OCI-LY1 (cell line): ENCODE measurements around the gene SSBP3.

Source experiments
- H2AFZ ChIP-seq: fragments of 200-600 bp; sonication (generic), shearing (Covaris generic); 2 replicates; pipeline ENCODE4 v1.6.0; 2014; ENCODE audit warnings: antibody characterized with exemption, mild to moderate bottlenecking, low read length
- H3F3A ChIP-seq: fragments of 200-600 bp; sonication (generic), shearing (Covaris generic); 2 replicates; pipeline ENCODE4 v1.6.0; 2014; ENCODE audit warnings: mild to moderate bottlenecking, antibody characterized with exemption, low read length, moderate library complexity; ENCODE audit not compliant: insufficient read depth
- H3K27ac ChIP-seq: fragments of 200-600 bp; sonication (generic); 2 replicates; pipeline ENCODE4 v1.5.1; 2014; ENCODE audit warnings: low read length, mixed run types, mild to moderate bottlenecking, low read depth; ENCODE audit not compliant: poor library complexity, severe bottlenecking
- H3K27me3 ChIP-seq: fragments of 200-600 bp; sonication (generic); 2 replicates; pipeline ENCODE4 v1.6.0; 2014; ENCODE audit warnings: antibody characterized with exemption, mild to moderate bottlenecking, low read length, moderate library complexity; ENCODE audit not compliant: insufficient read depth
- H3K36me3 ChIP-seq: fragments of 200-600 bp; sonication (generic); 2 replicates; pipeline ENCODE4 v1.6.1; 2014; ENCODE audit warnings: mild to moderate bottlenecking, antibody characterized with exemption, low read length, moderate library complexity, mixed read lengths; ENCODE audit not compliant: insufficient read depth
- H3K4me1 ChIP-seq: fragments of 200-600 bp; sonication (generic); 2 replicates; pipeline ENCODE4 v1.5.1; 2014; ENCODE audit warnings: mild to moderate bottlenecking, low read length, moderate library complexity; ENCODE audit not compliant: insufficient read depth, severe bottlenecking
- H3K4me2 ChIP-seq: fragments of 200-600 bp; sonication (generic), shearing (Covaris generic); 2 replicates; pipeline ENCODE4 v1.6.1; 2014; ENCODE audit warnings: low read length
- H3K4me3 ChIP-seq: fragments of 200-600 bp; sonication (generic); 2 replicates; pipeline ENCODE4 v1.5.1; 2014; ENCODE audit warnings: low read length, low read depth, mild to moderate bottlenecking, mixed read lengths; ENCODE audit not compliant: poor library complexity, severe bottlenecking
- H3K79me2 ChIP-seq: fragments of 200-600 bp; shearing (Covaris generic); 2 replicates; pipeline ENCODE4 v1.6.1; 2016; ENCODE audit warnings: mixed run types, low read length, mixed read lengths; ENCODE audit not compliant: insufficient read depth
- H3K9ac ChIP-seq: fragments of 200-600 bp; sonication (generic), shearing (Covaris generic); 2 replicates; pipeline ENCODE4 v1.6.1; 2014; ENCODE audit warnings: mild to moderate bottlenecking, low read length, mixed read lengths
- H3K9me2 ChIP-seq: fragments of 200-600 bp; sonication (generic), shearing (Covaris generic); 2 replicates; pipeline ENCODE4 v1.6.1; 2014; ENCODE audit warnings: low read depth, mild to moderate bottlenecking, low read length, mixed read lengths
- H3K9me3 ChIP-seq: fragments of 200-600 bp; shearing (Covaris generic); 2 replicates; pipeline ENCODE4 v1.6.1; 2014; ENCODE audit warnings: low read length, mixed read lengths
- H4K20me1 ChIP-seq: fragments of 200-600 bp; sonication (generic), shearing (Covaris generic); 2 replicates; pipeline ENCODE4 v1.6.0; 2016; ENCODE audit warnings: mild to moderate bottlenecking, low read length; ENCODE audit not compliant: insufficient read depth
- CTCF ChIP-seq: fragments of 200-600 bp; sonication (generic), shearing (Covaris generic); IDR thresholded peaks from 2 replicates; pipeline ENCODE4 v1.5.1; 2017; ENCODE audit warnings: mild to moderate bottlenecking, antibody characterized with exemption, low read length, moderate library complexity, mixed read lengths
- EZH2 ChIP-seq: fragments of 200-600 bp; sonication (generic), shearing (Covaris generic); IDR thresholded peaks from 2 replicates; pipeline ENCODE4 v1.8.0; 2017; ENCODE audit warnings: borderline replicate concordance, mixed run types, mild to moderate bottlenecking, antibody characterized with exemption, low read length, moderate library complexity, mixed read lengths

SSBP3 gene

GRCh38 chr1:54299037-54299436 is 107.2 kb downstream of the SSBP3 start:
- Histone ChIP-seq H3K27me3 (no peaks in the 10 kb centered on the region), H4K20me1 (peaks cover 2% of the 10 kb centered on the region; the same call in 1 of the 2 replicates), H3K4me1 (no peaks in the 10 kb centered on the region), H3F3A (no peaks in the 10 kb centered on the region), H3K36me3 (no peaks in the 10 kb centered on the region), H3K27ac (no peak overlapping the region), H3K9me2 (no peaks in the 10 kb centered on the region), H3K4me3 (no peak overlapping the region), H3K4me2 (no peak overlapping the region), H3K9me3 (no peaks in the 10 kb centered on the region), H2AFZ (no peak overlapping the region), H3K79me2 (no peaks in the 10 kb centered on the region), H3K9ac (no peak overlapping the region)
- no peak for TF ChIP-seq CTCF
- TF ChIP-seq EZH2 = no peak

GRCh38 chr1:54298284-54299033 is 107.7 kb downstream of the SSBP3 start:
- Histone ChIP-seq H3K9me2 (no peaks in the 10 kb centered on the region), H3K79me2 (no peaks in the 10 kb centered on the region), H3K4me1 (no peaks in the 10 kb centered on the region), H3K4me2 (no peak overlapping the region), H4K20me1 (peaks cover 2% of the 10 kb centered on the region; the same call in 1 of the 2 replicates), H3F3A (no peaks in the 10 kb centered on the region), H2AFZ (no peak overlapping the region), H3K9ac (no peak overlapping the region), H3K9me3 (no peaks in the 10 kb centered on the region), H3K27ac (no peak overlapping the region), H3K4me3 (no peak overlapping the region), H3K27me3 (no peaks in the 10 kb centered on the region), H3K36me3 (no peaks in the 10 kb centered on the region)
- no peak for TF ChIP-seq EZH2
- no peak for TF ChIP-seq CTCF

DNA sequence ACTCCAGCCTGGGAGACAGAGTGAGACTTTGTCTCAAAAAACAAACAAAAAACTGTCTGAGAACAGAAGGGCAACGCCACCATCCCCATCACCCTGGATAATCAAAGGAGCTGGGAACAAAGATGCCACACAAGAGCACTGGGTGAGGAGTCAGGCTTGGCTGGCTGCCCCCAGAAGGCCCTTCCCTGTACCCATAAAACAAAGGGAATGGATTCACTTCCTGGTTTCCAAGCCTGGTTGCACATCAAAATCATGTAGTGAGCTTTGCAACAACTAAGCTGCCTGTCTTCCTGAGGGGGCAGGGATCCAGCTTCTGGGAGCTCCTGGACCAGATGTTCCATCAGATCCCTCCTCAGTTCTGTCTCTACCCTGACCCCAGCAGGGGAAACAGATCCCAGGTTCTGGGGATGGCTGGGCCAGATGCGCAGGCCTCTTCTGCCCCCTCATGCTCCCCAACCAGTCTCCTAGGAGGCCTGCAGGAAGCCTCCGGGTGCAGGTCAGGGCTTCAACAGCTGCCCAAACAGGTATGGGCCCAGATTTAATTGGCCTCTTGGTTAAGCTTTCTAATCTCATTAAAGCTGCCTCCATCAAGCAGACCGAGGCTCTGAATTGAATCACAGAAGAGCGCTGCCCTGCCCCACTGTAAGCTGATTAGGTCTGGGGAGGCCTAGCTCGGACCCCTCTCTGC is 108.5 kb downstream of the SSBP3 start:
- no peaks in the 10 kb centered on the region for H3K4me1 ChIP-seq
- no peaks in the 10 kb centered on the region for H3K9me2 ChIP-seq
- no peak overlapping the region for H3K4me2 ChIP-seq
- no peaks in the 10 kb centered on the region for H3K9me3 ChIP-seq
- no peaks in the 10 kb centered on the region for H3K36me3 ChIP-seq
- no peak overlapping the region for H3K4me3 ChIP-seq
- peaks cover 2% of the 10 kb centered on the region; the same call in 1 of the 2 replicates for H4K20me1 ChIP-seq
- no peaks in the 10 kb centered on the region for H3F3A ChIP-seq
- no peaks in the 10 kb centered on the region for H3K27me3 ChIP-seq
- TF ChIP-seq CTCF (no peak), EZH2 (no peak)
- no peak overlapping the region for H3K9ac ChIP-seq
- H2AFZ ChIP-seq = no peak overlapping the region
- H3K27ac ChIP-seq = no peak overlapping the region
- no peaks in the 10 kb centered on the region for H3K79me2 ChIP-seq
